Activated naive CD8-positive, alpha-beta T cell treated with anti-CD3 and anti-CD28 coated beads, Interleukin-2, amount 50 U/mL, for 16 hours (primary cell): Measurements from ENCODE around the gene GATA3.

ENCODE experiments used
- DNase-seq: peaks from one replicate; pipeline ENCODE4 v3.0.0-alpha.2; 2020; ENCODE audit warnings: low read depth, low spot score

GATA3 gene

GRCh38 chr10:8064436-8064835 is 9.9 kb downstream of the GATA3 start:
- DNase-seq = no peak

GRCh38 chr10:8065651-8066050 is 11.2 kb downstream of the GATA3 start:
- DNase-seq = no peak

DNA sequence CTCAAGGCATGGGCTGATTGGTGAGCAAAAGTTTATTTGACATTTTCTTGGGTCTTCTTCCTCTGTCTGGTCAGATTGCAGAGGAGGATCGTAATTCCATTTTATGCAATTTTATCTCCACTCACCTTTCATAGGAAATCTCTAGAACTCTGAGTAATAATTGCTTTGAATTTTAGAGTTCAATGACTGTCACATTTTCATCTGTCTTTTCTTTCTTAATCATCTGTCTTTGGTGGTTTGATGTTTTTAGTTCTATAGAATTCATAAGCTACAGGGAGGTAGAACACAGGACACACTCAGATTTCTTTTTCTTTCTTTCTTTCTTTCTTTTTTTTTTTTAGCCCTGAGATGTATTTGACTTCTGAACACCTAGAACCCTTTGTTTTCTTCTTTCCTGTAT is 11.6 kb downstream of the GATA3 start:
- DNase-seq = no peak

DNA sequence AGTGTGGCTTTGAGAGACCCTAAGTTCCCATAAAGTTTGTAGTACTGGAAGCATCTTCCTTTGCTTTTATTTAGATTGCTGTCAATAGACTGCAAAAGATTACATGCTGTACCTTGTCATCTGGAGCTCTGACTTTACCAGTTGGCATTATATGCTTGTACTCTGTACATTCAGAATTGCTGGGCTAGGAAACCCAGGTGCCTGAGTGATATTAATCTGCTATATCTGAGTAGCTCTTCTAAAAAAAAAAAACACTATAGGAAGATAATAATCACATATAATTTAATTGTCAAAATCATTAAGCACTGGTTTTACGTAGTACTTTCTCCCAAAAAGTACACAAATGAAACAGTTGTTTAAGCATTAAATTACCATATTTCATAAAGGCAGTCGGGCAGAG is 12.3 kb downstream of the GATA3 start:
- no peak for DNase-seq

GRCh38 chr10:8069108-8069507 is 14.6 kb downstream of the GATA3 start:
- no peak for DNase-seq

DNA sequence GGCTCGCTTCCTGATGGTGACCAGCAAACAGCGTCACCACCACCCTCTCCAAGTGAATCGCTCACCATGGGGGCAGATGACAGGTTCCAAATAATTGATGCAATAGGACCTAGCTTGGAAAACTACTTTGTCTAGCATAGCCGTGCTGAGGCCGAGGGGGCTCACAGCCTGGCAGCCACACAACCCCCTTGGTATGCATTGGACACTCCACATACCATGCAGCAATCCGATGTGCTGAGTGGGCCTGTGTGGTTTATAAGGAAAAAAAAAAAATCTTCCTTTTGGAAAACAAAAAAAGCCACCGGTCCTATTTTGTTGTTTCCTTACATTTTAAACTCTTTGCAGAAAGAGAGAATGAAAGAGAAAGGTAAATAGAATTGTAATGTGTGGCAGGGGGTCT is 15.1 kb downstream of the GATA3 start:
- no peak for DNase-seq

GRCh38 chr10:8070440-8070839 is 16.0 kb downstream of the GATA3 start:
- no peak for DNase-seq

DNA sequence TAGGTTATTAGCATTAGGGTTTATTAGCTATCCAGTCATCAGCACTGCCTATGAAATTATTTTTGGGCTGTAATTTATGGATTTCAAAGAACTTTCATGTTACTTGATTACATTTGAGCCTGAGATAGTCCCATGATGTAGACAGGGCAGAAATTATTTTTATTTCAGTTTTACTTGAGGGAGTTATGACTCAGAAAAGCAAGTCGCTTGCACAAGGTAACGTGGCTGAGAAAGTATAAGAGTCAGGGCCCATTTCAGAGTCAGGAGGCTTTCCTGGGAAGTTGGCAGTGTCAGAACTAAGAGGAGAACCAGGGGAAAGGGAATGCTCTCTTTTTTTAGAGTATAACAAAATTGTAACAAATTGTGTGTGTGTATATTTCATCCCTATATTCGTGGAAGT is 16.5 kb downstream of the GATA3 start:
- DNase-seq = no peak

GRCh38 chr10:8071666-8072065 is 17.2 kb downstream of the GATA3 start:
- DNase-seq = no peak

- DNase-seq = no peak
Measured at GRCh38 chr10:8072211-8072610, 17.7 kb downstream of the GATA3 start.

- no peak for DNase-seq
Measured at GRCh38 chr10:8073691-8074416, 19.4 kb downstream of the GATA3 start.

DNA sequence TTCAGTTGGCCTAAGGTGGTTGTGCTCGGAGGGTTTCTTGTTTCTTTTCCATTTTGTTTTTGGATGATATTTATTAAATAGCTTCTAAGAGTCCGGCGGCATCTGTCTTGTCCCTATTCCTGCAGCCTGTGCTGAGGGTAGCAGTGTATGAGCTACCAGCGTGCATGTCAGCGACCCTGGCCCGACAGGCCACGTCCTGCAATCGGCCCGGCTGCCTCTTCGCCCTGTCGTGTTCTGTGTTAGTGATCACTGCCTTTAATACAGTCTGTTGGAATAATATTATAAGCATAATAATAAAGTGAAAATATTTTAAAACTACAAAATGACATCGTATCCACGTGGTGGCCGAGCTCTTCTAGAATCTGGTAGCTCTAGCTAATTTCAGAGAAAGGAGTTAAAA is 20.4 kb downstream of the GATA3 start:
- no peak for DNase-seq

DNA sequence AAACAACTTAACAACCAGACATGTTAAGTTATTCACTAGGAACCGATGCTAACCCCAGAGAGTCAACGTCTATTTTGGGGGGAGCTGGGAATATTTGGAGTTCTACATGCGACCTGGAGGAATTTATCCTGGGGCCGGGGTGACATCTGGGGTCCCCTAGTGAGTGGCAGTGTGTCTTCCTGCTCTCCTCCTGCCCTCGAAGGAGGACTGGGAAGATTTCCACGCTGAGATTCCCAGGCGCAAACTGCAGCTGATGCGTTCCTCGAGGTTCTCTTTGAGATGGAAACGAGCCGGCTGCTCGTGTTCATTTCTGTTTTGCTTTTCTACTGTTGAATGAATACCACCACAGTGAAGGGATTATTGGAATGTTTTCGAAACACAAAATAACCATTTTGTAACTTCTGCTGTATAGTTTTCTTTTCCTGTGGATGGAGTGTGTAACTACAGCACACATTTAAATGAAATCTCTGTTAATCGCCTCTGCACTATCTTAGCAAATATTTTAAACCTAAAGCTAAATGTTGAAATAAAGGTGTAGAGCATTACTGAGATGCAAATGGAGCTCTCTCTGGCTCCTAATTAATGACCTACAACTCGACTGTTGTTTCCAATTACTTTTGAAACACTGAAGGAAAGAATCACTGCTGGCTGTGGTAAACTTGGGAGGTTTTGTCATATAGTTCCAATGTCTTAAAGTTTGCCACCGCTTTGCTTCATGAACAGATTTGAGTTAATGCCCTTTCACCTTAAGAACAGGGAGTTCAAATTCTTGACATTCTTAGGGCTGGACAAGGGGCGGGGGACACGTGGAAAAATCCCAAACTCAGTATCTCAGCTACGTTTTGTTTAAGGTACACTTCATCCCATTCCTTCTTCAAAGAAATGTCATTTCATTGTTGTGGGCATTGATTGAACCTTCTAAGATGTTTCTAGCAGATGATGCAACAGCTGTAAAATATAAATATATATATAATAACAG is 21.1 kb downstream of the GATA3 start:
- DNase-seq = no peak

- DNase-seq = no peak
Measured at GRCh38 chr10:8076933-8077332, 22.4 kb downstream of the GATA3 start.

DNA sequence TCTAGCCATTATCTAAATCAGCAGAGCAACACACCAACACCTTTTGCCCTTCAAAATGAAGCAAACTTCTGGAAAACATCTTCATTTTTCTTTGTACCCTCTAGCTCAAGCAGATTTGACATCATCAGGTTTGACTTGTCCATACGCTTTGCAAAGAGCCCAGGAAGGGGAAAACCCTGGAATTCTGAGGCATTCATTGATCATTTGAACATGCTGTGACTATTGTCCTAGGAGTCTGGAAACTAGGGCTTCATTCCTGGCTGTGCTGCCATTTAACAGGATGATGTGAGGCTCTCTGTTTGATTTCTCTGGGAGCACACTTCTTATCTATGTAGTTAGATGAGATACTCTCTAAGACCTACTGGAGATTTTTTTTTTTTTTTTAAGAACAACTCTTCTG is 23.5 kb downstream of the GATA3 start:
- no peak for DNase-seq

GRCh38 chr10:8079126-8079525 is 24.6 kb downstream of the GATA3 start:
- DNase-seq = no peak

DNA sequence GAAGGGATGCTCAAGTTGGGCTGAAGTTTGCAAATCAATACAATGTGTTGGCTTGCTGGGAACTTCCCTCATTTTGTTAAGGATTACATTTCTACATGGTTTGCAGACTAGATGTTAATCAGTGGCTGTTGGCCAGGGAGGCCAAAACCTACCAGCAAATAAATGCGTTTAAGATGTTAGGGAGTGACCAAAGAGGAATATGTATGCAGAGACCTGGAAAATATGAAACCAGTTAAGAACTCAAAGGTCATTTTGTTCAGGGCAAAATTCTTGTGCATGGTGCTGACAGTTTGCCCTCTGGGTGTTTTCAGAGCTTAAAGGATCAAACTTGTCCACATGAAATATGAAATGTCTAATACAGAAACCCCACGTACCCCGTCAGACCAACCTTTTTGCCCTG is 30.3 kb downstream of the GATA3 start:
- DNase-seq = no peak

GRCh38 chr10:8085251-8085650 is 30.8 kb downstream of the GATA3 start:
- no peak for DNase-seq

DNA sequence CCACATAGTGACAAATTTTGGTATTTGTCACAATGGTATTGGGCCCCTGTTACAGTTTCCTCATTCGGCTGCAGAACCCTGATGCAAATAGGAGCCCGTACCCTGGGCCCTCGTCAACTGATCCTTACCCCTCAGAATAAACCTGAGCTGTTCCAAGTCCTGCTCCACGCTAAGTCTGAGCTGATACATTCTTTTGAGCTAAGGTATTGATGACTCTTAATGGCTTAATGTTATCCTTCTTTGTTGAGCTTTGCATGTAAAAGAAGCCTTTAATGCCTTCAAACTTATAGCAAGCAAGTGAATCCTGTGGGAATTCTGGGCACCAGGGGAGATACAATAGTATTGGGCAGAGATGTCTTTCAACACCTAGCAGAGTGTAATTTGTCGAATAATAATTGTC is 31.8 kb downstream of the GATA3 start:
- DNase-seq = no peak

DNA sequence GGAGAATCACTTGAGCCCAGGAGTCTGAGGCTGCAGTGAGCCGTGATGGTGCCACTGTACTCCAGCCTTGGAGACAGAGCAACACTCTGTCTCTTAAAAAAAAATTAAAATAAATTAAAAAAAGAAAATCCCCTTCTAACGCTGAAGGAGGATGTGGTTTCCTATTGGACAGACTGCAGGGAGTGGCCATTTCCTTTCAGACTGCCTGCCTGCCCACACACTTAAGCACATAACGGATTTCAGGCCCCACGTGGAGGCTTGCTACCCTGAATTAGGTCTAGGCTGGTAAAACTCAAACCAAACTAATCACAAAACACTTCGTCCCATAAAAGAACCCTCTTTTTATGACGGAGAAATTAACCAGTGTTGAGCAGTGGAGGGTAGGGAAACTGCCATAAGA is 34.0 kb downstream of the GATA3 start:
- DNase-seq = no peak

DNA sequence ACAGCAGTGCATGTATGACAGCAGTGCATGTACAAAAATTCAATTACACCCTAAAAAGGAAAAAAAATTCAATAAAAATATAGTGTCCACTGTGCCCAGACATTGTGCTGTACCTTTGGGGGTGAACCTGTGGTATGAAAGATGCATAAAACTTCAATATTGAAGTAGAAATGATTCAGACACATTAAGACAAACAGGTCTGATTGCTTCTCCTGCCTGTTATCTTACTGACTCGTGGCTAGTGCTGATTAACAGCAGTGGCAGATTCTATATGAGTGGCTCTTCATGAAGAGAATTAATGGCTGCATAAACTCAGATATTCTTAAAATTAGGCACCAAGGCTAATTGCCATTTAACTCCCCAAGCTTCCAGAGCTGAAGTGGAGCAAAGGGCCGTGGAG is 37.9 kb downstream of the GATA3 start:
- DNase-seq = no peak

- no peak for DNase-seq
Measured at GRCh38 chr10:8095959-8096358, 41.5 kb downstream of the GATA3 start.

- no peak for DNase-seq
Measured at GRCh38 chr10:8096931-8097330, 42.4 kb downstream of the GATA3 start.
